ENCODE measurements around the gene NFATC2. TPM values are rescaled to one million over a fixed set of nuclear protein-coding genes. Genes with fewer than 3 reads are reported as not detected.

Gene NFATC2
- 0.21 and 0.33 TPM in 2 replicates for total RNA-seq

GRCh38 chr20:51542571-51543421, at the start of gene NFATC2:
TSS of gene NFATC2 (minus strand) at chr20:51542719. CDS start at chr20:51542499, 220 bp downstream.

Other genes starting within 250 kb of the NFATC2 start
- gene ATP9A, start 225.7 kb upstream of the NFATC2 start, total RNA-seq: 5.6 and 7.3 TPM in 2 replicates